GM12878 (cell line): ENCODE measurements around the gene RALGAPA2. TPM values are rescaled to one million over a fixed set of nuclear protein-coding genes. Genes with fewer than 3 reads are reported as not detected.

Source experiments
- ATAC-seq: fragments of 200-7000 bp; cut with Tn5 transposase; 3 replicates; pipeline ENCODE4 v1.9.1; 2020; ENCODE audit warnings: mild to moderate bottlenecking, moderate library complexity
- BruUV-seq: library from RNA; stranded (reverse); fragments of 400-500 nt; replicated peaks from 2 replicates; lab custom pipeline; 2021; lab: Mats Ljungman, UMichigan
- CTCF ChIA-PET: fragments of 300-600 bp; sonication (Branson Sonifier 250); formaldehyde crosslinking; extraction: SDS; loops from one replicate; lab custom pipeline; 2021; ENCODE audit warnings: inconsistent platforms; lab: Yijun Ruan, JAX
- POLR2A ChIA-PET: fragments of 350-600 bp; formaldehyde crosslinking; extraction: SDS; loops from one replicate; lab custom pipeline; 2021; ENCODE audit warnings: inconsistent platforms; lab: Charles Lee
- RAD21 ChIA-PET: fragments of 300-600 bp; sonication (Branson Sonifier 250); formaldehyde crosslinking; loops from one replicate; lab custom pipeline; 2023; ENCODE audit warnings: antibody characterized with exemption; ENCODE audit not compliant: unreplicated experiment; lab: Charles Lee
- SMC1A ChIA-PET: fragments of 300-600 bp; sonication (Branson Sonifier 250); formaldehyde crosslinking; loops from one replicate; lab custom pipeline; 2023; ENCODE audit not compliant: unreplicated experiment, uncharacterized antibody; lab: Charles Lee
- DNase-seq: peaks from one replicate; pipeline ENCODE4 v3.0.0-alpha.2; 2011; ENCODE audit warnings: low read depth, low spot score
- FAIRE-seq: peaks from 3 replicates; lab custom pipeline; 2011; peaks lifted over from hg19 to GRCh38; lab: Jason Lieb, UNC
- H2AFZ ChIP-seq: 2 replicates; pipeline ENCODE4 v1.6.0; 2011; ENCODE audit warnings: low read depth, low read length, control low read depth; ENCODE audit not compliant: control insufficient read depth
- H3K27ac ChIP-seq: 2 replicates; pipeline ENCODE4 v1.5.1; 2011; ENCODE audit warnings: control low read depth; ENCODE audit not compliant: control insufficient read depth, insufficient read depth
- H3K27me3 ChIP-seq, 2 experiments: replicated peaks in 1 of 2; 2 replicates each; pipeline versions ENCODE4 v1.6.0 to v1.6.1; 2011; ENCODE audit warnings: low read length in 1 of 2; ENCODE audit not compliant: control insufficient read depth in 2 of 2, insufficient read depth in 2 of 2
- H3K36me3 ChIP-seq, 2 experiments: 2 replicates each; pipeline ENCODE4 v1.5.1; 2011; ENCODE audit warnings: low read length in 1 of 2; ENCODE audit not compliant: control insufficient read depth in 2 of 2, insufficient read depth in 2 of 2
- H3K4me1 ChIP-seq: 2 replicates; pipeline ENCODE4 v1.6.1; 2011; ENCODE audit warnings: mild to moderate bottlenecking, low read length, moderate library complexity, mixed read lengths; ENCODE audit not compliant: control insufficient read depth, insufficient read depth
- H3K4me2 ChIP-seq: 2 replicates; pipeline ENCODE4 v1.6.0; 2011; ENCODE audit warnings: control low read depth; ENCODE audit not compliant: control insufficient read depth, insufficient read depth
- H3K4me3 ChIP-seq: fragments of 200-600 bp; sonication (generic); 2 replicates; pipeline ENCODE4 v1.5.1; 2016
- H3K79me2 ChIP-seq: 2 replicates; pipeline ENCODE4 v1.6.0; 2011; ENCODE audit warnings: low read length; ENCODE audit not compliant: control insufficient read depth, insufficient read depth
- H3K9ac ChIP-seq: 2 replicates; pipeline ENCODE4 v1.8.0; 2011; ENCODE audit warnings: low read length, control low read depth, mixed read lengths; ENCODE audit not compliant: control insufficient read depth, insufficient read depth
- H3K9me3 ChIP-seq: replicated peaks from 3 replicates; pipeline ENCODE4 v1.5.1; 2011; ENCODE audit warnings: mild to moderate bottlenecking, low read length; ENCODE audit not compliant: control insufficient read depth, insufficient read depth
- H4K20me1 ChIP-seq: 2 replicates; pipeline ENCODE4 v1.6.0; 2011; ENCODE audit not compliant: control insufficient read depth, insufficient read depth
- CREM ChIP-seq: IDR thresholded peaks from 2 replicates; pipeline ENCODE4 v1.6.1; 2014; ENCODE audit warnings: antibody characterized with exemption, low read depth
- HCFC1 ChIP-seq: fragments of 150-350 bp; IDR thresholded peaks from 2 replicates; pipeline ENCODE4 v1.6.1; 2014; ENCODE audit warnings: low read length
- HDAC2 ChIP-seq: fragments of 200-600 bp; sonication (generic); IDR thresholded peaks from 2 replicates; pipeline ENCODE4 v1.6.1; 2017
- MEF2B ChIP-seq: fragments of 450-650 bp; IDR thresholded peaks from 2 replicates; pipeline ENCODE4 v1.6.1; 2018; ENCODE audit warnings: mild to moderate bottlenecking, moderate library complexity; ENCODE audit not compliant: partially characterized antibody, poor library complexity, severe bottlenecking
- SIX5 ChIP-seq: IDR thresholded peaks from 2 replicates; pipeline ENCODE4 v1.6.1; 2011; ENCODE audit warnings: mild to moderate bottlenecking, low read depth, low read length, moderate library complexity; ENCODE audit not compliant: severe bottlenecking
- TCF7 ChIP-seq: IDR thresholded peaks from 2 replicates; pipeline ENCODE4 v1.6.1; 2014; ENCODE audit warnings: antibody characterized with exemption, borderline replicate concordance
- WGBS: methylation state at CpG from one replicate; pipeline ENCODE4 v1.1.6; 2016; ENCODE audit warnings: low lambda C conversion rate; ENCODE audit not compliant: insufficient replicate concordance, insufficient coverage; ENCODE audit errors: missing lambda C conversion rate; 5-methylcytosine and 5-hydroxymethylcytosine counted together
- in situ Hi-C: fragments of 300-500 bp; cut with MboI; formaldehyde crosslinking; loops from 9 replicates; pipeline ENCODE4 v1.14.3; 2018; ENCODE audit warnings: mixed read lengths
- intact Hi-C: fragments of 100-400 bp; cut with micrococcal nuclease; formaldehyde crosslinking; loops from one replicate; pipeline ENCODE4 v1.14.2; 2022; ENCODE audit not compliant: unreplicated experiment
- polyA plus RNA-seq, 11 experiments: library from polyadenylated mRNA; depleted of rRNA in 4 of 11; unstranded in 6 of 11; stranded (reverse) in 5 of 11; fragments of >200 nt; fragmentation: Nextera tagmentation in 4 of 11; fragmentation: Illumina TruSeq in 1 of 11; extraction: Ambion mirVana in 4 of 11; extraction: Trizol in 1 of 11; gene quantifications; 1 replicate in 1 of 11; 2 replicates in 10 of 11; pipeline versions ENCODE4 v1.2.1 to v1.2.3, GENCODE V29; 2011 to 2016; ENCODE audit warnings: inconsistent platforms in 2 of 11, missing spikeins in 2 of 11, low read depth in 1 of 11
- total RNA-seq, 4 experiments: library from RNA; depleted of rRNA in 3 of 4; stranded (reverse); fragments of >200 nt in 3 of 4; fragmentation: Illumina TruSeq in 1 of 4; extraction: Trizol in 1 of 4; gene quantifications; 2 replicates each; pipeline versions ENCODE4 v1.2.1 to v1.2.3, GENCODE V29; 2013 to 2021

RALGAPA2 gene
- total and polyA plus RNA-seq, 10 of the 15 experiments (the other 5 are each of a cell fraction or from before 2014, with no cell fraction given), result 2.9 to 29.4 (median 19.6) TPM

DNA sequence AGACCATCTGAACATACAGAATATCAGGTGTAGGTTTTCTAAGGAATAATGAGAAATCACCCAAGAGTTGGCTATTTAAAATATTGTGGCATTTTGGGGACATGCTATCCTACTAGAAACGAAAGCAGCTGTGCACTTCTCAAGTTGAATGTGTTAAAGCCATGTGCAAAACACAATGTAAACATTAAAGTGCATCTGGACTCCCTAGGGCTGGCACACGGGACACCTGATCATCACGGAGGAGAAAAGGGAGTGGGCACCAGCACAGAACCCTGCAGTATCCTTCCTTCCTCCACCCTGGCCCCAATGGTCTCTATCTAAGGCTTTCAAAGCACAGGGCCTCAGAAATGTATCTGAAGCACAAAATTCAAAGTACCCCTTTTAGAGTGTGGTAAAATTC, 250.3 kb downstream of the RALGAPA2 start (continued):
- no peak for TF ChIP-seq SIX5
- no peak for TF ChIP-seq CREM

DNA sequence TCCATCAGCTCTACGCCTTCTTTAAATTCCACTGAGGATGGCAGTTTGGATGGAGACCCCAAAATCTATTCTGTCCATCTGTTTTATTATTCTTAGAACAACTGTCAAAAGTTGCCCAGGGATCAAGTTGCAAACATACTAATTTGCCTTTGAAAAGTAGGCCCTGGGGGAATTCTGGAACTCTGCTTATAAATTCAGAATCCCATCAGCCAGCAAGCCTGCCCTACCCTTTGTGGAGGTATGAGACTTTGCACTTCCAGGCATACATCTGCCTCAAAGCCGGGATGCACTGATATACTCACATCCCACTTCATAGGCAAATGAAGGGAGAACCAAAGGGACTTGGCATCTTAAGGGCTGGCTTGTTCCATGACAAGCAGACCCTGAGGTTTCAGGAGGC, 250.9 kb downstream of the RALGAPA2 start:
- H3K27ac ChIP-seq, result no peak overlapping the region
- ChIA-PET SMC1A (interaction anchor here (8.8 kb wide), 1 partner anchor 11 kb away, joined by 163 read pairs; no protein-coding TSS in a partner anchor), CTCF (interaction anchor here (1.1 to 1.7 kb wide), 3 partner anchors 9 to 20 kb away, joined by 3 to 6 read pairs (median 6); no protein-coding TSS in a partner anchor), POLR2A (interaction anchor here (6.9 kb wide), 1 partner anchor 8 kb away, joined by 46 read pairs; no protein-coding TSS in a partner anchor), RAD21 (interaction anchor here (1.2 kb wide), 1 partner anchor 26 kb away, joined by 3 read pairs; no protein-coding TSS in a partner anchor)
- 100% methylated on average over 2 of the region's 2 CpGs for WGBS
- FAIRE-seq (no peak), ATAC-seq (no peak), DNase-seq (no peak)
- no peaks in the 10 kb centered on the region for H3K79me2 ChIP-seq
- in situ Hi-C loops (no loop called here), intact Hi-C loops (no loop called here)
- no peak overlapping the region for H3K4me3 ChIP-seq
- H4K20me1 ChIP-seq, result no peaks in the 10 kb centered on the region
- H3K36me3 ChIP-seq, result peaks cover 1 to 5% of the 10 kb centered on the region in 2 experiments; a peak in 2 of 4 replicates
- BruUV-seq, result no TSS peak
- peaks cover 31% of the 10 kb centered on the region for H3K4me1 ChIP-seq
- no peak overlapping the region for H2AFZ ChIP-seq
- H3K27me3 ChIP-seq, result no peaks in the 10 kb centered on the region
- no peak overlapping the region for H3K4me2 ChIP-seq
- TF ChIP-seq HDAC2 (no peak), MEF2B (no peak), TCF7 (no peak), HCFC1 (no peak)
- H3K9ac ChIP-seq, result no peak overlapping the region
- no peaks in the 10 kb centered on the region for H3K9me3 ChIP-seq
